Activated naive CD8-positive, alpha-beta T cell treated with anti-CD3 and anti-CD28 coated beads, Interleukin-2, amount 10 ng/mL, durations not matched to agents 7 days and 5 days (primary cell): ENCODE measurements around the gene NKX1-1. TPM values are rescaled to one million over a fixed set of nuclear protein-coding genes. Genes with fewer than 3 reads are reported as not detected.
A peak's percentile ranks its signal among the peaks of the same experiment; 100 is the strongest.
"Not testable (repeated sequence)": the region's sequence is repeated elsewhere in the genome, so short reads cannot be mapped to it uniquely, and the experiment has no call there.

Experiments used
- ATAC-seq: fragments of 150-1000 bp; cut with Tn5 transposase; one replicate; pipeline ENCODE4 v1.10.0; 2021; ENCODE audit warnings: low read depth, moderate library complexity
- POLR2A ChIA-PET: fragments of 350-600 bp; sonication (Branson Sonifier 250); formaldehyde crosslinking; loops from one replicate; lab custom pipeline; 2021; ENCODE audit warnings: antibody characterized with exemption; lab: Charles Lee
- DNase-seq: peaks from one replicate; pipeline ENCODE4 v3.0.0; 2021
- H3K27ac Mint-ChIP-seq: one replicate; pipeline ENCODE4 v1.8.0; 2022; ENCODE audit warnings: mild to moderate bottlenecking, mixed read lengths
- H3K27me3 Mint-ChIP-seq: one replicate; pipeline ENCODE4 v1.8.0; 2022; ENCODE audit warnings: mild to moderate bottlenecking, moderate library complexity, mixed read lengths
- H3K36me3 Mint-ChIP-seq: one replicate; pipeline ENCODE4 v1.8.0; 2021; ENCODE audit warnings: mild to moderate bottlenecking, mixed read lengths
- H3K4me1 Mint-ChIP-seq: one replicate; pipeline ENCODE4 v1.8.0; 2021; ENCODE audit warnings: mixed read lengths
- H3K4me3 Mint-ChIP-seq: one replicate; pipeline ENCODE4 v1.8.0; 2022; ENCODE audit warnings: mild to moderate bottlenecking, moderate library complexity, mixed read lengths
- H3K9me3 Mint-ChIP-seq: one replicate; pipeline ENCODE4 v1.8.0; 2021; ENCODE audit warnings: mixed read lengths
- total RNA-seq, 2 experiments: library from RNA; stranded (reverse); gene quantifications; one replicate each; pipeline ENCODE4 v1.2.3, GENCODE V29; 2021

Gene NKX1-1
- total RNA-seq, 2 experiments from 2014 or later, result not detected

DNA sequence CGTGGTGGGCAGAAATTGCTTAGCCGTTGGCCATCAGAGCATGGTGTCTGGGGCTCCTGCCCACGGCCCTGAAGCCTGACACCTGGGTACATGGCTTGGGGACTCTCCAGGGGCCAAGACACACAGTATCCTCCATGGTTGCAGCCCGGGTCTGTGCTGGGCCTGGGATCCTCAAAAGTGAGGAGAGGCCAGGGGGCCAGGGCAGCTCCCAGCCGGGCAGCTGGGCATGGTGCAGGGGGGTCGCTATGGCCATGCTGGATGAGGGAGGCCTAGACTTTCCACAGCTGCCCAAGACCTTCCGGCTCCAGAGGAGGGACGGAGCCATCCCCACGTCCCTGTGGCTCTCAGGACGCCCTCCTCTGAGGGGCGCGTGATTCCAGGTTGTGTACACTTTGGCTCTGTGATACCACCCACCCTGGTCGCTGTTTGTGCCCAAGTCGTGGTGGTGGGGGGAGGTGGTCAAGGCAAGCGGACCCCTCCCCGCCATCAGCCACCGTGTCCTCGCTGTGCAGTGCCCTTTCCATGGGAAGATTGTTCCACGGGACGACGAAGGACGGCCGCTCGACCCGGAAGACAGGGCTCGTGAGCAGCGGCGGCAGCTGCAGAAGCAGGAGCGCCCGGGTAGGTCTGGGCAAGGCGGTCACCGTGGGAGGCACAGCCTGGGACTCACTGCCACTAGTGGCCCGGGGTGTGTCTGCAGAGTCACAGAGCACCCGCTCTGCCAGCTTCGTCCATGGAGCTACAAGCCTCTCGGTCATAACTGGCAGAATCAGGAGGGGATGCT, 25.7 kb downstream of the NKX1-1 start:
- Mint-ChIP-seq H3K27ac (no peak overlapping the region), H3K4me1 (no peaks in the 10 kb centered on the region), H3K4me3 (no peak overlapping the region), H3K36me3 (no peaks in the 10 kb centered on the region), H3K27me3 (no peaks in the 10 kb centered on the region), H3K9me3 (no peaks in the 10 kb centered on the region)
- DNase-seq, result peak; percentile 19
- no peak for ATAC-seq
- POLR2A ChIA-PET, result no interaction called here

DNA sequence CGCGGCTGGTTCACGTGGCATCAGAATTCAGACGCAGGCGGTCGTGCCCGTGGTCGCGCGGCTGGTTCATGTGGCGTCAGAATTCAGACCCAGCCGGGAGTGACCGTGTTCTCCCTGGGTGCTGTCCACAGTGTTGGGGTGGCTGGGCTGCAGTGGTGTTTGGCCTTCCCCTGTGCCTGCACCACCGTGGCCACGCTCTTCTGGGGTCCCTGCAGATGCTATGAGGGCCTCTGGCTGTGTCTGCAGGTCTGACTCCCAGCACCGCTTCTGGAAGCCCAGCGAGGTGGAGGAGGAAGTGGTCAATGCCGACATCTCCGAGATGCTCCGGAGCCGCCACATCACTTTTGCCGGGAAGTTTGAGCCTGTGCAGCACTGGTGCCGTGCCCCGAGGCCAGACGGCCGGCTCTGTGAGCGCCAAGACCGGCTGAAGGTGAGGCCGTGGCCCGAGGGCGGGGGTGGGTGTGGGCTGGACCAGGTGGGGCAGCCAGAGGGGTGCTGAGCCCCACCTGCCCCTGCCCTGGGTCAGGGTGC, 26.4 kb downstream of the NKX1-1 start:
- ATAC-seq (no peak), DNase-seq (peak; percentile 18)
- Mint-ChIP-seq H3K4me1 (no peaks in the 10 kb centered on the region), H3K4me3 (no peak overlapping the region), H3K27me3 (no peaks in the 10 kb centered on the region), H3K36me3 (no peaks in the 10 kb centered on the region), H3K27ac (no peak overlapping the region), H3K9me3 (no peaks in the 10 kb centered on the region)
- POLR2A ChIA-PET, result no interaction called here

DNA sequence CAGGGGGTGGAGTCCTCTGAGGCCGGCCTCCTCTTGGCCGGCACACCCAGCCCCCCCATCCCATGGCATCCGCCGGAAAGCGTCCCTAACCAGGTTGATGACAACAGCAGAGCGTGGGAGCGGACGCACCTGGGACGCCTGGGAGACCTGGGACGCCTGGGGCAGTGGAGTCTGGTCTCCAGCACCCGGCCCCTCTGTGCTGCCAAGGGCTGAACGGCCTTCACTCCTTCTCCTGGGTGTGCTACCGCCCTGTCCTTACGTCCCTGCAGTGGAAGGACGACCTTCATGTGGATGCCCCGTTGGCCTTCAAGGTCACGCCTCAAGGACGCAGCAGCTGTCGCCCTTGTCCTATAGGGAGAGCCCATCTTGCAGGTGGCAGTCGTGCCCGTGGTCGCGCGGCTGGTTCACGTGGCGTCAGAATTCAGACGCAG, 26.9 kb downstream of the NKX1-1 start:
- H3K27me3 Mint-ChIP-seq, result no peaks in the 10 kb centered on the region
- no peak for ATAC-seq
- DNase-seq, result no peak
- H3K9me3 Mint-ChIP-seq, result no peaks in the 10 kb centered on the region
- H3K27ac Mint-ChIP-seq, result no peak overlapping the region
- H3K4me1 Mint-ChIP-seq, result no peaks in the 10 kb centered on the region
- H3K36me3 Mint-ChIP-seq, result no peaks in the 10 kb centered on the region
- POLR2A ChIA-PET, result no interaction called here
- H3K4me3 Mint-ChIP-seq, result no peak overlapping the region

DNA sequence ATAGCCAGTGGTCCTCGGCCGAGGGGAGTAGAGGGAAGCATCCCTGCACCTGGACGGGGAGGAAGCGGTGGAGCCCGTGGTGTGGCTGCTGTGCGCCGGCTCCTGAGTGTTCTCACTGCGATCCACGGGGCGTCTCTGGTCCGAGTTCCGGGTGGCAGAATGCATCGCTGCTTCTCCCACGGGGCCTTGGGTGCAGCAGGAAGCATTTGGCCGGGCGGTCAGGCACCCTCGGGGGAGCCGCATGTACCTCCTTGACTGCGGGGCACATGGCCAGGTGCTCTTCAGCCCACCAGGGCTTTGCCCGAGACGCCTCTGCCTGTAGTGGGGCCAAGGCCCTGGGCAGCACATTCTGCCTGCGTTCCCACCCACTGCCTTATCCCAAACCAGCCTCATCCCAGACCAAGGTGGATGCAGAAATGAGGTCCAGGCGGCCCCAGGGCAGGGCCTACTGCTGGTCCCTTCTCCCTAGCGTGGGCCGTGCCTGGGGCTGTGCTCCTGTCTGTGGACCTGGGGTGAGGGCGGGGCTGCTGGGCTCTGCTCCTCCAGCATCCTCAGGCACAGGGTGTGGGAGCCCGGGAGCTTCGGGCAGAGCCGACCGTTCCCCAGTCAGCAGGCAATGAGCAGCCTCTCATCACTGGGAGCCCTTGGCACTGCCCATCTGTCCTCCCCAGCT, 27.5 kb downstream of the NKX1-1 start:
- Mint-ChIP-seq H3K36me3 (no peaks in the 10 kb centered on the region), H3K9me3 (no peaks in the 10 kb centered on the region), H3K4me3 (no peak overlapping the region), H3K27me3 (no peaks in the 10 kb centered on the region), H3K4me1 (no peaks in the 10 kb centered on the region), H3K27ac (no peak overlapping the region)
- ATAC-seq (no peak), DNase-seq (peak; percentile 23)
- POLR2A ChIA-PET, result no interaction called here

DNA sequence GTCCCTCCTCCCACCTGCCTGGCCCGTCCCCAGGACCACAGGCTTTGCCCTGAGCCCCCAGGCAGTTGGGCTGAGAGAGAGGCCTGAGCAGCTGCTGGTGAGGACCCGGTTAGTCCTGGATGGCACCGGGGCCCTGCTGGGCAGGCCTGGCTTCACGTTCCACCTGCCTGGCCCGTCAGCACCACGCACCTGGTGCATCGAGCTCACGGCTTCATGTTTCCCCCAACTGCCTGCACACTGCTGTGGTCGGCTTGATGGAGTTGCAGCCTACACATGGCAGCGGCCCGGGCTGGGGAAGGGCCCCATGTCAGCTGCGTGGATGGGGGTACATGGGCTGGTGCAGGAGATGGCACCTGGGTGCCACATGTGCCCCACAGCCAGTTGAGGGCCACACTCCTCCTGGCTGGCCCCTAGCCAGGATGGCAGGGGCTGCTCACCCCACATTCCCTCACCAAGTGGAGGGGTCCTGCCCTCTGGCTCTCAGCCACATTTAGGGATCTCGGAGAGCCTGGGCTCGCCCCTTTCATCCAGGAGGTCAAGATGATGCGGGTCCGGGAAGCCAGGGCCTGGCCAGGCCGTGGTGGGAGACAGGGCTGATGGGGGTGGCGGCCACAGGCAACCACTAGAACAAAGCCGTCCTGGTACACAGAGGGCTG, 28.5 kb downstream of the NKX1-1 start:
- Mint-ChIP-seq H3K9me3 (no peaks in the 10 kb centered on the region), H3K27ac (no peak overlapping the region), H3K27me3 (no peaks in the 10 kb centered on the region), H3K4me1 (no peaks in the 10 kb centered on the region), H3K4me3 (no peak overlapping the region), H3K36me3 (no peaks in the 10 kb centered on the region)
- peak; percentile 22 for DNase-seq
- POLR2A ChIA-PET, result no interaction called here
- ATAC-seq, result no peak

DNA sequence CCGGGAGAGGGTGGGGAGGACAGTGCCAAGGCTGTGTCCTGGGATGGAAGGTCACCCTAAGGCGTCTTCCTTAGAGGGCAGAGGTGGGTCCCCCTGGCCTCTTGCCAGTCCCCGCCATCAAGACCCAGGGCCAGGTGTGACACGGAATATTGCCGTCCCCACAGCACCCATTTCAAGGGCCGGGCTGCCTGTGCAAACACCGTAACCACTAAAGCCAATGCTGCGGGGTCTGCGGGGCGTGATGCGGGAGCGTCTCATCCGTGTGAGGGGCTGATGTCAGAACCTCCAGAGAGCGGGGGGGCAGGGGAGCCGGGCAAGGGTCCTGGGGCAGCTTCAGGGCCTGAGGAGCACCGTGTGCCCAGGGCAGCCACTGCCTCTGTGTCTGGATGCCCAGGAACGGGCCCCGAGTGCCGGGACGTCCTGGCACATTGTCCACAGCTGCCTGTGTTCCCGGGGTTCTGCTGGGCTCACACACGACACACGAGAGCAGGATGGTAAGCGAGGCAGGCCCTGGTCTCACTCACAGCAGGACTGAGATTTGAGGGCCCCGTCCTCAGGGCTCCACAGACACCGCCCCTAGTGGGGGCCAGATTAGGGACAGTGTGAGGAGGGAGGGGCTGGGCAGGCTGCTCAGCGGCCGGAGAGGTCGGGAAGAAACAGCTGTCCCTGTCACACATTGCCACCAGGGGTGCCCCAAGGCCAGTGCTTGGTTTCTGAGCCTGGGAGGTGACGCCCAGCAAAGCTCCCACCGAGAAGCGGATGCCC, 29.2 kb downstream of the NKX1-1 start:
- peak; percentile 10 for DNase-seq
- Mint-ChIP-seq H3K4me3 (no peak overlapping the region), H3K9me3 (no peaks in the 10 kb centered on the region), H3K27me3 (no peaks in the 10 kb centered on the region), H3K4me1 (no peaks in the 10 kb centered on the region), H3K27ac (no peak overlapping the region), H3K36me3 (no peaks in the 10 kb centered on the region)
- ATAC-seq, result no peak
- POLR2A ChIA-PET, result no interaction called here

DNA sequence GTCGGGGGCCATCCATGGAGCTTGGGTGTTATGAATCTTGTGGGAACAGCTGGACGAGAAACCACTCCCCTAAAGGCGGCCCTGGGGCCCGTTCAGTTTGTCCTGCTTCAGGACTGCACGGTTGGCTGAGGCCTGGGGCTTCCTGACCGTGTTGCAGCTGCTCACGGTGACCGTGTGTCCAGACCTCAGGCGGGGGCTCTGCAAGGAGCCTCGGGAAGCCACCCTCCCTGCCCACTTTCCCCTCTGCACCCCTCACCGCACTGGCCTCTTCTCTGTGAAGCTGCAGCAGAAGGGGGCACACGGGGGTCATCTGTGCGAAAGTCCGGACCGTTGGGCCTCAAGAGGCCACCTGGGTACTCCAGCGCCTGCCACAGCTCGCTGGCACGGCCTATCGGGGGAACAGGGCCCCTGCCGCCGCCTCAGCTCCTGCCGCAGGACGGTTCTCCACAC, 29.8 kb downstream of the NKX1-1 start:
- H3K4me1 Mint-ChIP-seq, result no peaks in the 10 kb centered on the region
- no peaks in the 10 kb centered on the region for H3K9me3 Mint-ChIP-seq
- no peak overlapping the region for H3K4me3 Mint-ChIP-seq
- ATAC-seq, result no peak
- POLR2A ChIA-PET, result no interaction called here
- DNase-seq, result peak; percentile 18
- H3K27ac Mint-ChIP-seq, result no peak overlapping the region
- H3K27me3 Mint-ChIP-seq, result no peaks in the 10 kb centered on the region
- H3K36me3 Mint-ChIP-seq, result no peaks in the 10 kb centered on the region

DNA sequence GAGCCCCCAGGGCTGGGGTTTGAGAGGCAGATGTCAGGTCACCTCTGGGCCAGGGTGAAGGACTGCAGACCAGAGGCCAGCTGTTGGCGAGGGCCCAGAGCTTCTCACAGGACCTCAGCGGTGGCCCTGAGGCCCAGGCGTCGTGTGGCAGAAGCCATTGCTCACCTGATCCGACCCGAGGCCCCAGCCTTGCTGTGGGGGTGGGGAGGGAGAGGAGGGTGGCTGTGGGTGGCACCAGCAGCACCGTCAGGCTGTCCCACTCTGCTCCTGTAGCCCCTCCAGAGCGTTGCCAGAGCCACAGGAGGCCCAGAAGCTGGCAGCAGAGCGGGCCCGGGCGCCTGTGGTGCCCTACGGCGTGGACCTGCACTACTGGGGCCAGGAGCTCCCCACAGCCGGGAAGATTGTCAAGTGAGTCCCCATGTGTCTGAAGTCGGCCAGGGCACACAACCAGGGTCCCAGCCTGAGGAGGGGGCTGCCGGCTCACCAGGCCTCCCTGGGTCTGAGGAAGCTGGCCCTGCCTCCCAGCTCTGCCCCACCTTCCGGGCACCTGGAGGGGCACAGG, 30.4 kb downstream of the NKX1-1 start:
- no peaks in the 10 kb centered on the region for H3K36me3 Mint-ChIP-seq

DNA sequence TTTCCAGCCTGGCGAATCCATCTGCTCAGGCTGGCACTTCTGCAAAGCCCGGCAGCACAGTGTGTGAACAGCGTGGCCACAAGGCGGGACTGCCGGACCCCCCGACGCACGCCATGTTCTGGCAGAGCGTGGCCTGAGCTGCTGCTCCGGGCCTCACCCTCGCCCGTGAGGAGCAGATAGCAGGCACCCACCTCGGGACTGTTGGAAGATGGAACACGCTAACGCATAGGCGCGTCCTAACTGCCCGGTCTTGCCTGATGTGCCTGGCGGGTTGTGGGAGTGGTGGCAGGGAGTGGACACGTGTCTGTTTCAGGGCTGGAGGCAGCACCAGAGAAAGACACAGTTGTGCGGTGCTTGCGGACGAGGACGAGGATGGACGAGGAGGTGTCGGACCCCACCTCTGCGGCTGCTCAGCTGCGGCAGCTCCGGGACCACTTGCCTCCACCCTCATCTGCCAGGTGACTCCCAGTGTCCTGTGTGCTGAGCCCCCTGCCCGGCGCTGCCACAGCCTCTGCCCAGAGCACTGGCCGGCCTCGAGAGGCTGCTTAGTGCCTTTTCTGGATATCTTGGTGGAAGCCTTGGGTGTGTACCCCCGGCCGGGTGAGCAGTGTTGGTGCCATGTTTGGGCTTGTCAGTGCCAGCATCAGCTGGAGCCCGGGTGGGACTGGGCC, 31.1 kb downstream of the NKX1-1 start:
- no peaks in the 10 kb centered on the region for H3K4me1 Mint-ChIP-seq
- H3K27ac Mint-ChIP-seq, result no peak overlapping the region
- DNase-seq, result peak; percentile 15
- no peaks in the 10 kb centered on the region for H3K27me3 Mint-ChIP-seq
- H3K36me3 Mint-ChIP-seq, result no peaks in the 10 kb centered on the region
- no peak overlapping the region for H3K4me3 Mint-ChIP-seq
- no peaks in the 10 kb centered on the region for H3K9me3 Mint-ChIP-seq
- no peak for ATAC-seq
- POLR2A ChIA-PET, result no interaction called here

More for the DNA sequence above, 30.4 kb downstream of the NKX1-1 start:
- ATAC-seq (no peak), DNase-seq (peak; percentile 25)
- POLR2A ChIA-PET, result no interaction called here
- H3K4me3 Mint-ChIP-seq, result no peak overlapping the region
- H3K27ac Mint-ChIP-seq, result no peak overlapping the region
- no peaks in the 10 kb centered on the region for H3K27me3 Mint-ChIP-seq
- no peaks in the 10 kb centered on the region for H3K4me1 Mint-ChIP-seq
- no peaks in the 10 kb centered on the region for H3K9me3 Mint-ChIP-seq

DNA sequence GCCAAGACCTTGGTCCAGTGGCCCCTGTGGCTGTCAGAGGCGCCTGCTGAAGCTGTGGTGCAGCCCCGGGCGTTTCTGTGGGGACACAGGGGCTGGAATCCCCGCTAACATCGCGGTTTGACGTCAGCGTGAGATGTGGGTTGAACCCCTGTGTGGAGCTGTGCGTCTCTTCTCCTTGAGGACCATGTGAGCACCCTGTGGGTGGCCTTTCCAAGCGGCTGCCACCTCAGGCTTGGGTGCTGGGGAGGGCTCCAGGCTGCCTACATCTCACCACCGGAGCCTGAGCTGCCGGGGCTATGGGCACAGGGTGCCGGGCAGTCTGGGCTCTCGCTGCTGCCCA, 31.6 kb downstream of the NKX1-1 start:
- Mint-ChIP-seq H3K36me3 (no peaks in the 10 kb centered on the region), H3K4me1 (no peaks in the 10 kb centered on the region), H3K9me3 (no peaks in the 10 kb centered on the region), H3K4me3 (no peak overlapping the region), H3K27me3 (no peaks in the 10 kb centered on the region), H3K27ac (no peak overlapping the region)
- DNase-seq (no peak), ATAC-seq (no peak)
- POLR2A ChIA-PET, result no interaction called here

DNA sequence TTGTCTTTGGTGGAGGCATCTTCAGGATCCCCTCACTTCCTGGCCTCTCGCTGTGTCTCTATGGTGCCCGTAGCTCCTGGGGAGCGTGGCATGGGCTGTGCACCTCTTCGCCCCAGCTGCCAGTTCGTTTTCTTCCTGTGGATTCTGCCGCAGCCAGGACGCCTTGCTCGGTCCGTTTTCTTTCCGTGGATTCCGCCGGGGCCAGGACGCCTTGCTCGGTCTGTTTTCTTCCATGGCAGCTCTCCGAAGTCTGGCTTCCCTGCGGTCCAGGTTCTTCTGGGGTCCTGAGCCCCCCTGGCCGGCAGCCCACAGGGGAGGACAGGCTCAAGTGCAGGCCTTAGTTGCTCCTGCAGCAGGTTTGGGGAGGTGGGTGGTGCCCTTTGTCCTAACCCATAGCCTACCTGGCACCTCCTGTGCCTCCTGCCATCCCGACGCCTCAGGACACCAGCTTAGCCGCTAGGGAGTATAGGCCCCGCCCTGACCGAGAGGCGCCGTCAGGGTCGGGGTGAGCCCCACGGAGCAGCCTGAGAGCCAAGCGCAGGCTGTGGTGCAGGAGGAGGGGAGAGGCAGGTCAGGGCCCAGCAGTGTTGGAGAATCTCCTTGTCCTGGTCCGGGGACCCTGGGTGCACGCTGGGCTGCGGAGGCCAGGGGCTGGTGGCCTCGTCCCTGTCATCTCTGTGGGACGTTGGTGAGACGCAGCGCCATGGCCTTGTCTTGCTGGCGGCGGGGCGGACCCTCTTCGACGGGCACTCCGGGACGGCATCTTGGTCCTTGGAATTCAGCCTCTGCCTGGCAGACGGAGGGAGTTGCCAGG, 32.1 kb downstream of the NKX1-1 start:
- no peaks in the 10 kb centered on the region for H3K4me1 Mint-ChIP-seq
- no peaks in the 10 kb centered on the region for H3K9me3 Mint-ChIP-seq
- no peak overlapping the region for H3K27ac Mint-ChIP-seq
- POLR2A ChIA-PET, result no interaction called here
- H3K4me3 Mint-ChIP-seq, result no peak overlapping the region
- peak; percentile 22 for DNase-seq
- ATAC-seq, result no peak
- H3K36me3 Mint-ChIP-seq, result no peaks in the 10 kb centered on the region
- H3K27me3 Mint-ChIP-seq, result no peaks in the 10 kb centered on the region

DNA sequence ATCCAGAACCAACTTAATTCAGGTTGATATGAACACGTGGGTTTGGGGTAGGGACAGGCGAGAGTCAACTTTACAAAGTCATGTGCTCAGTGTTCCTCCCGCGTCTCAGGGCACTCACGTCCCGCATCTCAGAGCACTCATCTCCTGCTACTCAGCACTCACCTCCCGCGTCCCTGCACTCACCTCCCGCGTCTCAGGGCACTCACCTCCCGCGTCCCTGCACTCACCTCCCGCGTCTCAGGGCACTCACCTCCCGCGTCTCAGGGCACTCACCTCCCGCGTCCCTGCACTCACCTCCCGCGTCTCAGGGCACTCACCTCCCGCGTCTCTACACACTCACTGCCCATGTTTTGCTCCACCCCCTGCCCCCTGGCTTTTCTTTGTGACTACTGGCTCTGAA, 33.7 kb downstream of the NKX1-1 start:
- H3K27ac Mint-ChIP-seq, POLR2A ChIA-PET, H3K9me3 Mint-ChIP-seq, H3K4me1 Mint-ChIP-seq, H3K36me3 Mint-ChIP-seq, H3K4me3 Mint-ChIP-seq, ATAC-seq, H3K27me3 Mint-ChIP-seq: not testable (repeated sequence)
- DNase-seq, result peak; percentile 5
